Activated CD8-positive, alpha-beta memory T cell treated with anti-CD3 and anti-CD28 coated beads for 4 hours (primary cell): Measurements from ENCODE around the gene ANKRD27.

Experiments
- DNase-seq, 2 donors: peaks; one replicate each; pipeline ENCODE4 v3.0.0-alpha.2; 2020; ENCODE audit warnings: low read depth in 2 of 2

ANKRD27 gene

GRCh38 chr19:32555786-32556185 lies 119.2 kb downstream of the ANKRD27 start:
- no peak for DNase-seq

- DNase-seq: no peak
Observed at GRCh38 chr19:32550666-32551065, 124.3 kb downstream of the ANKRD27 start.
